Thoracic aorta (tissue), 2 donors: ENCODE results near the gene STAU1. TPM values are rescaled to one million over a fixed set of nuclear protein-coding genes. Genes with fewer than 3 reads are reported as not detected.
"Not testable (repeated sequence)": the region's sequence is repeated elsewhere in the genome, so short reads cannot be mapped to it uniquely, and the experiment has no call there.

Source experiments
- ATAC-seq: fragments of 150-250 bp; one replicate; pipeline ENCODE4 v1.8.0; 2017; ENCODE audit warnings: low read depth; ENCODE audit not compliant: insufficient number of reproducible peaks, low FRiP score
- DNase-seq: peaks from one replicate; pipeline ENCODE4 v3.0.0-alpha.2; 2020; ENCODE audit warnings: low spot score
- H3K27ac ChIP-seq, 2 donors: fragments of 200-600 bp; sonication (generic); 1 replicate in 1 of 2; 2 replicates in 1 of 2; pipeline ENCODE4 v1.5.1; 2016; ENCODE audit warnings: mild to moderate bottlenecking in 2 of 2, moderate library complexity in 2 of 2
- H3K27me3 ChIP-seq: fragments of 200-600 bp; sonication (generic); replicated peaks from 2 replicates; pipeline ENCODE4 v1.6.0; 2016; ENCODE audit warnings: mild to moderate bottlenecking; ENCODE audit not compliant: insufficient read depth
- H3K36me3 ChIP-seq: fragments of 200-600 bp; sonication (generic); one replicate; pipeline ENCODE4 v1.5.1; 2016
- H3K4me1 ChIP-seq, 2 donors: fragments of 200-600 bp; sonication (generic); 1 replicate in 1 of 2; 2 replicates in 1 of 2; pipeline versions ENCODE4 v1.5.1 to v1.6.0; 2016; ENCODE audit warnings: low read depth in 2 of 2, mild to moderate bottlenecking in 1 of 2; ENCODE audit not compliant: control insufficient read depth in 1 of 2
- H3K4me3 ChIP-seq: fragments of 200-600 bp; sonication (generic); 2 replicates; pipeline ENCODE4 v1.5.1; 2016; ENCODE audit warnings: mild to moderate bottlenecking
- H3K9me3 ChIP-seq: fragments of 200-600 bp; sonication (generic); 2 replicates; pipeline ENCODE4 v1.5.1; 2016
- total RNA-seq, 2 donors: library from RNA; depleted of rRNA; stranded (reverse); fragments of >200 nt; gene quantifications; one replicate each; pipeline versions ENCODE4 v1.1.0 to v1.2.3, GENCODE V29; 2016
- TF ChIP-seq, protein P1 (sequence below): fragments of 200-600 bp; sonication (generic); IDR thresholded peaks from one replicate; pipeline ENCODE4 v1.5.1; 2019; ENCODE audit warnings: antibody characterized with exemption

The STAU1 gene
- total RNA-seq, 2 donors from 2014 or later: 54.0 to 94.2 TPM

DNA sequence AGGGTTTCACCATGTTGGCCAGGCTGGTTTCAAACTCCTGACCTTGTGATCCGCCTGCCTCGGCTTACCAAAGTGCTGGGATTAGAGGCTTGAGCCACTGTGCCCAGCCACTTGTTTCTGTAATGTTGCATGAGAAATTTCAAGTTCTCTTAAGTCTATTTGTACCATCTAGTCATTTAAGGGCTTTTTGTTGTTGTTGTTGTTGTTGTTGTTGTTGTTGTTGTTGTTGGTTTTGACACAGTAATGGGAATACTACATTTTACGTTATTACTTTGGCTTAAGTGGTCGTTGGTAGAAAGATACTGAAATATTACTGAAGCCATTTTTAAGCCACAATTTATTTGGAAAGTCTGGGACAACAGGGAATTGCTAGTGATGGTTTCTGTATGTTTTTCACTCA lies 90.0 kb downstream of the STAU1 start:
- no peaks in the 10 kb centered on the region for H3K9me3 ChIP-seq
- no peaks in the 10 kb centered on the region for H3K27me3 ChIP-seq
- DNase-seq (no peak), ATAC-seq (no peak)
- no peak overlapping the region for H3K27ac ChIP-seq
- peaks cover 49% of the 10 kb centered on the region for H3K36me3 ChIP-seq
- no peaks in the 10 kb centered on the region for H3K4me1 ChIP-seq
- TF ChIP-seq, protein P1, sequence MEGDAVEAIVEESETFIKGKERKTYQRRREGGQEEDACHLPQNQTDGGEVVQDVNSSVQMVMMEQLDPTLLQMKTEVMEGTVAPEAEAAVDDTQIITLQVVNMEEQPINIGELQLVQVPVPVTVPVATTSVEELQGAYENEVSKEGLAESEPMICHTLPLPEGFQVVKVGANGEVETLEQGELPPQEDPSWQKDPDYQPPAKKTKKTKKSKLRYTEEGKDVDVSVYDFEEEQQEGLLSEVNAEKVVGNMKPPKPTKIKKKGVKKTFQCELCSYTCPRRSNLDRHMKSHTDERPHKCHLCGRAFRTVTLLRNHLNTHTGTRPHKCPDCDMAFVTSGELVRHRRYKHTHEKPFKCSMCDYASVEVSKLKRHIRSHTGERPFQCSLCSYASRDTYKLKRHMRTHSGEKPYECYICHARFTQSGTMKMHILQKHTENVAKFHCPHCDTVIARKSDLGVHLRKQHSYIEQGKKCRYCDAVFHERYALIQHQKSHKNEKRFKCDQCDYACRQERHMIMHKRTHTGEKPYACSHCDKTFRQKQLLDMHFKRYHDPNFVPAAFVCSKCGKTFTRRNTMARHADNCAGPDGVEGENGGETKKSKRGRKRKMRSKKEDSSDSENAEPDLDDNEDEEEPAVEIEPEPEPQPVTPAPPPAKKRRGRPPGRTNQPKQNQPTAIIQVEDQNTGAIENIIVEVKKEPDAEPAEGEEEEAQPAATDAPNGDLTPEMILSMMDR: no peak
- no peak overlapping the region for H3K4me3 ChIP-seq

DNA sequence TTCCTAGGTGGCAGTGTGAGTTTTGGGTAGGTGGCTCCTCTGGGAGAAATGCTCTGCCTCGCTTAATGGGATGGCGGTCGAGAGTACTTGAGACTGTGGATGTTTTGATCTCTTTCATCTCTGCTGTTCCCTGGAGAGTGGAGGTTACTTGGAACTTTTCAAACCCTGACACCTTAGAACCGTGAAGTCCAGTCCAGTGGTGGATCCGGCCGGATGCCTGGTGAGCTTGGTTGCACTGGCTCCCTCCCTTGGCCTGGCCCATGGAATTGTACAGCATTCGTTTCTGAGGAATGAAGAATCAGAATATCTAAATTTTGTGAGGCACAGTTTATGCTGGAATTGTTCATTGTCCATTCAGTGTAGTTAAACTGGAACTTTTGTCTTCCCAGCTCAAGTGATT lies 91.0 kb downstream of the STAU1 start:
- ATAC-seq: no peak
- TF ChIP-seq, protein P1: no peak
- peaks cover 43% of the 10 kb centered on the region for H3K36me3 ChIP-seq

DNA sequence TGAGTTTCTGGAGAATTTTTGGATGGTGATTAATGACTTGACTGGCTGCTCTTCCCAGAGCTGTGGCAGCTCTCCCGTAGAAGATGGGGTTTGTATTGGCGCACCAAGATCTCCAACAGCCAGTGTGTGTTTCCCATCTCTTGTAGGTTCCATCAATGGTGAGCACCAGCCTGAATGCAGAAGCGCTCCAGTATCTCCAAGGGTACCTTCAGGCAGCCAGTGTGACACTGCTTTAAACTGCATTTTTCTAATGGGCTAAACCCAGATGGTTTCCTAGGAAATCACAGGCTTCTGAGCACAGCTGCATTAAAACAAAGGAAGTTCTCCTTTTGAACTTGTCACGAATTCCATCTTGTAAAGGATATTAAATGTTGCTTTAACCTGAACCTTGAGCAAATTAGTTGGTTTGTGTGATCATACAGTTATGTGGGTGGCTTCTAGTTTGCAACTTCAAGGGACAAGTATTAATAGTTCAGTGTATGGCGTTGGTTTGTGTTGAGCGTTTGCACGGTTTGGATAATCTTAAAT lies 91.9 kb downstream of the STAU1 start:
- TF ChIP-seq, protein P1: no peak
- H3K9me3 ChIP-seq: no peaks in the 10 kb centered on the region
- ATAC-seq (no peak), DNase-seq (no peak)
- H3K4me1 ChIP-seq: no peaks in the 10 kb centered on the region
- H3K36me3 ChIP-seq: peaks cover 37% of the 10 kb centered on the region
- no peaks in the 10 kb centered on the region for H3K27me3 ChIP-seq
- no peak overlapping the region for H3K4me3 ChIP-seq
- H3K27ac ChIP-seq: no peak overlapping the region

More for the DNA sequence above, 91.0 kb downstream of the STAU1 start:
- H3K27me3 ChIP-seq: no peaks in the 10 kb centered on the region
- H3K4me1 ChIP-seq: no peaks in the 10 kb centered on the region
- H3K9me3 ChIP-seq: no peaks in the 10 kb centered on the region
- H3K27ac ChIP-seq: no peak overlapping the region
- no peak overlapping the region for H3K4me3 ChIP-seq
- no peak for DNase-seq

DNA sequence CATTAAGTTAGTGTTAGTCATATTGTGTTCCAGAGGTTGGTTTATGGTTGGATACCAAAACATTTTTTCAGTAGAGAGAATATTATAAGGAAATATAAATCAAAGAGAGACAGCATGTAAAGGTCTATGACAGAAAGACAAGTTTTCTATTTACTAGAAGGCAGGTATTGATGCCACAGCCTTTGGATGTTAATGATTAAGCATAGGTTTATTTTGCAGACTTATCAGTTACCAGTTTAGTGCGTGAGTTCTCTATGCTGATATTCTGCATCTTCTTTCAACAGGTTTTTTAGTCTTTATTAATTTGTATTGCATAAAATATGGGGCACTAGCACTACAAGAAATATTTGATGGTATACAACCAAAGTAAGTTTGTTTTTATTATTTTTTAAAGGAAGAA lies 96.4 kb downstream of the STAU1 start:
- Histone ChIP-seq H3K27ac (no peak overlapping the region), H3K4me3 (no peak overlapping the region)

DNA sequence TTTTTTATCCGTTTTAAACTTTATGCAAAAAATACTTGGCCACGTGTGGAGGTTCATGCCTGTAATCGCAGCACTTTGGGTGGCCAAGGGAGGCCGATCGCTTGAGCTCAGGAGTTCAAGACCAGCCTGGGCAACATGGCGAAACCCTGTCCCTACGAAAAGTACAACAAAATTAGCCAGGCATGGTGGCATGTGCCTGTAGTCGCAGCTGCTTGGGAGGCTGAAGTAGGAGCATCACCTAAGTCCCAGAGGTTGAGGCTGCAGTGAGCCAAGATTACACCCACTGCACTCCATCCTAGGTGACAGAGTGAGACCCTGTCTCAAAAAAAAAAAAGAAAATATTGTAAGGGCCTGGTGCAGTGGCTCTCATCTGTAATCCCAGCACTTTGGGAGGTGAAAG lies 97.0 kb downstream of the STAU1 start:
- Histone ChIP-seq H3K36me3 (peaks cover 25% of the 10 kb centered on the region), H3K4me1 (no peaks in the 10 kb centered on the region), H3K27me3 (no peaks in the 10 kb centered on the region), H3K27ac (no peak overlapping the region), H3K4me3 (no peak overlapping the region), H3K9me3 (no peaks in the 10 kb centered on the region)
- DNase-seq (no peak), ATAC-seq (no peak)
- TF ChIP-seq, protein P1: no peak

More for the DNA sequence above, 96.4 kb downstream of the STAU1 start:
- DNase-seq (no peak), ATAC-seq (no peak)
- Histone ChIP-seq H3K36me3 (peaks cover 28% of the 10 kb centered on the region), H3K9me3 (no peaks in the 10 kb centered on the region), H3K27me3 (no peaks in the 10 kb centered on the region), H3K4me1 (no peaks in the 10 kb centered on the region)
- TF ChIP-seq, protein P1: no peak

DNA sequence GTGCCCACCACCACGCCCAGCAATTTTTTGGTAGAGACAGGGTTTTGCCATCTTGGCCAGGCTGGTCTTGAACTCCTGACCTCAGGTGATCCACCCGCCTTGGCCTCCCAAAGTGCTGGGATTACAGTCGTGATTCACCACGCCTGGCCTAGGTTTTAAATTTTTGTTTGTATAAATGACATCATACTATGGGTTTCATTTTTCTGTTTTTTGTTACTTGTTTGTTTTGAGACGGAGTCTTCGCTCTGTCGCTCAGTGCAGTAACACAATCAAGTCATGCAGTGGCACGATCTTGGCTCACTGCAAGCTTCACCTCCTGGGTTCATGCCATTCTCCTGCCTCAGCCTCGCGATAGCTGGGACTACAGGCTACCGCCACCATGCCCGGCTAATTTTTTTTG lies 105.8 kb downstream of the STAU1 start:
- H3K4me3 ChIP-seq, DNase-seq, ATAC-seq, H3K27me3 ChIP-seq, H3K27ac ChIP-seq, H3K9me3 ChIP-seq, H3K4me1 ChIP-seq: not testable (repeated sequence)
- peaks cover 30% of the 10 kb centered on the region for H3K36me3 ChIP-seq
